H1 (cell line): ENCODE data around the gene TCEA2. TPM values are rescaled to one million over a fixed set of nuclear protein-coding genes. Genes with fewer than 3 reads are reported as not detected.
A peak's percentile ranks its signal among the peaks of the same experiment; 100 is the strongest.

Source experiments
- CEBPB ChIP-seq: IDR thresholded peaks from 2 replicates; pipeline ENCODE4 v1.6.1; 2012; ENCODE audit warnings: low read depth, low read length
- EP300 ChIP-seq, 2 experiments: IDR thresholded peaks; 1 replicate in 1 of 2; 2 replicates in 1 of 2; pipeline ENCODE4 v1.6.1; 2011 to 2012; ENCODE audit warnings: low read depth in 2 of 2, low read length in 2 of 2, mild to moderate bottlenecking in 2 of 2, borderline replicate concordance in 1 of 2, inconsistent platforms in 1 of 2, moderate library complexity in 1 of 2
- JUN ChIP-seq: IDR thresholded peaks from 2 replicates; pipeline ENCODE4 v1.6.1; 2011; ENCODE audit warnings: low read depth, mild to moderate bottlenecking, improper control_type of control experiment, low read length
- KDM1A ChIP-seq: fragments of 200-600, 300-600 bp; sonication (generic); IDR thresholded peaks from 2 replicates; pipeline ENCODE4 v1.7.1; 2016; ENCODE audit warnings: mild to moderate bottlenecking, low read length, borderline replicate concordance
- KDM5A ChIP-seq: fragments of 200-600 bp; IDR thresholded peaks from 2 replicates; pipeline ENCODE4 v1.7.1; 2012; ENCODE audit warnings: mild to moderate bottlenecking, low read length, inconsistent platforms, mixed read lengths
- MAX ChIP-seq: IDR thresholded peaks from 2 replicates; pipeline ENCODE4 v1.6.1; 2012; ENCODE audit warnings: inconsistent platforms
- NRF1 ChIP-seq: IDR thresholded peaks from 2 replicates; pipeline ENCODE4 v1.6.1; 2011; ENCODE audit warnings: mild to moderate bottlenecking, low read depth, low read length, improper control_type of control experiment
- SIN3A ChIP-seq, 2 experiments: IDR thresholded peaks in 1 of 2; conservative IDR thresholded peaks in 1 of 2; 2 replicates each; pipeline ENCODE4 v1.6.1; 2011 to 2012; ENCODE audit warnings: low read length in 2 of 2, improper control_type of control experiment in 1 of 2, low read depth in 1 of 2, mild to moderate bottlenecking in 1 of 2
- SIRT6 ChIP-seq: IDR thresholded peaks from one replicate; pipeline ENCODE4 v1.7.1; 2012; ENCODE audit warnings: low read length, inconsistent platforms
- TAF7 ChIP-seq: optimal IDR thresholded peaks from 2 replicates; pipeline ENCODE3; 2011; ENCODE audit warnings: low read depth, mild to moderate bottlenecking, inconsistent platforms, low read length, moderate library complexity, borderline replicate concordance
- TCF12 ChIP-seq: IDR thresholded peaks from 2 replicates; pipeline ENCODE4 v1.6.1; 2011; ENCODE audit warnings: low read depth, mild to moderate bottlenecking, low read length
- TEAD4 ChIP-seq: IDR thresholded peaks from 2 replicates; pipeline ENCODE4 v1.6.1; 2012; ENCODE audit warnings: low read depth, low read length, inconsistent platforms, mixed read lengths
- YY1 ChIP-seq: IDR thresholded peaks from 2 replicates; pipeline ENCODE4 v1.6.1; 2011; ENCODE audit warnings: low read depth, mild to moderate bottlenecking, low read length
- ZNF274 ChIP-seq: IDR thresholded peaks from 2 replicates; pipeline ENCODE4 v1.7.0; 2012; ENCODE audit warnings: low read length, borderline replicate concordance; ENCODE audit errors: extremely low read depth
- polyA plus RNA-seq, 7 experiments: library from polyadenylated mRNA; depleted of rRNA in 3 of 7; stranded (reverse) in 5 of 7; unstranded in 2 of 7; fragments of >200 nt in 5 of 7; fragments of 200-250 nt in 2 of 7; gene quantifications; 1 replicate in 5 of 7; 2 replicates in 1 of 7; 4 replicates in 1 of 7; pipeline versions ENCODE4 v1.2.1 to v1.2.3, GENCODE V29; 2011 to 2013; ENCODE audit warnings: missing spikeins in 2 of 7, mixed read lengths in 2 of 7
- total RNA-seq: library from RNA; stranded (reverse); fragmentation: NEBNext Ultra II Directional; extraction: Animal tissue kit (Norgen Biotek cat#: 25700); gene quantifications from 2 replicates; pipeline ENCODE4 v1.2.1, GENCODE V29; 2021
- TF ChIP-seq, protein P1 (sequence below): IDR thresholded peaks from 2 replicates; pipeline ENCODE4 v1.6.1; 2012; ENCODE audit warnings: low read length, inconsistent platforms
- TF ChIP-seq, protein P2 (sequence below): IDR thresholded peaks from 2 replicates; pipeline ENCODE4 v1.6.1; 2012; ENCODE audit warnings: inconsistent platforms

Gene TCEA2
- total and polyA plus RNA-seq, 2 of the 8 experiments (the other 6 are each of a cell fraction or from before 2014, with no cell fraction given), result 41.4 to 42.3 TPM

- TF ChIP-seq, protein P1, sequence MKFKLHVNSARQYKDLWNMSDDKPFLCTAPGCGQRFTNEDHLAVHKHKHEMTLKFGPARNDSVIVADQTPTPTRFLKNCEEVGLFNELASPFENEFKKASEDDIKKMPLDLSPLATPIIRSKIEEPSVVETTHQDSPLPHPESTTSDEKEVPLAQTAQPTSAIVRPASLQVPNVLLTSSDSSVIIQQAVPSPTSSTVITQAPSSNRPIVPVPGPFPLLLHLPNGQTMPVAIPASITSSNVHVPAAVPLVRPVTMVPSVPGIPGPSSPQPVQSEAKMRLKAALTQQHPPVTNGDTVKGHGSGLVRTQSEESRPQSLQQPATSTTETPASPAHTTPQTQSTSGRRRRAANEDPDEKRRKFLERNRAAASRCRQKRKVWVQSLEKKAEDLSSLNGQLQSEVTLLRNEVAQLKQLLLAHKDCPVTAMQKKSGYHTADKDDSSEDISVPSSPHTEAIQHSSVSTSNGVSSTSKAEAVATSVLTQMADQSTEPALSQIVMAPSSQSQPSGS, result no peak
- TF ChIP-seq EP300 (IDR thresholded peaks at IDR 0.05; ENCODE audit: borderline replicate concordance in 1 of 2, low read depth in 2 of 2, low read length in 2 of 2), result peak; percentile 35; a peak in 1 of 3 replicates
- TF ChIP-seq, protein P2, sequence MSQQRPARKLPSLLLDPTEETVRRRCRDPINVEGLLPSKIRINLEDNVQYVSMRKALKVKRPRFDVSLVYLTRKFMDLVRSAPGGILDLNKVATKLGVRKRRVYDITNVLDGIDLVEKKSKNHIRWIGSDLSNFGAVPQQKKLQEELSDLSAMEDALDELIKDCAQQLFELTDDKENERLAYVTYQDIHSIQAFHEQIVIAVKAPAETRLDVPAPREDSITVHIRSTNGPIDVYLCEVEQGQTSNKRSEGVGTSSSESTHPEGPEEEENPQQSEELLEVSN, result peak; percentile 34; the same call in 1 of the 2 replicates
- no peak for TF ChIP-seq YY1
- no peak for TF ChIP-seq TEAD4
- TF ChIP-seq CEBPB, result no peak
- TF ChIP-seq NRF1, result no peak
- no peak for TF ChIP-seq KDM1A
- TF ChIP-seq TCF12, result 0 out of 2 replicates have a peak, but pooled peaks have one; percentile 78
- no peak for TF ChIP-seq SIRT6
- TF ChIP-seq TAF7, result peak; percentile 12
- 0 out of 4 replicates have a peak, but pooled peaks of 1 of the 2 experiments have one; percentile 26 for TF ChIP-seq SIN3A (conservative IDR thresholded peaks at IDR 0.05 in 1 of 2, IDR thresholded peaks at IDR 0.05 in 1 of 2; ENCODE audit: low read depth in 1 of 2, low read length in 2 of 2)
- TF ChIP-seq JUN, result no peak
- no peak for TF ChIP-seq ZNF274
- peak; percentile 63 for TF ChIP-seq MAX
- TF ChIP-seq KDM5A, result no peak
These were observed 6.7 kb downstream of the TCEA2 start (continued) for GRCh38 chr20:64069614-64070243.
